ENCODE data around the gene NHSL2.
A peak's percentile ranks its signal among the peaks of the same experiment; 100 is the strongest.

Gene NHSL2

GRCh38 chrX:72083291-72083690 is 172.6 kb downstream of the NHSL2 start:
- no peak for DNase-seq

DNA sequence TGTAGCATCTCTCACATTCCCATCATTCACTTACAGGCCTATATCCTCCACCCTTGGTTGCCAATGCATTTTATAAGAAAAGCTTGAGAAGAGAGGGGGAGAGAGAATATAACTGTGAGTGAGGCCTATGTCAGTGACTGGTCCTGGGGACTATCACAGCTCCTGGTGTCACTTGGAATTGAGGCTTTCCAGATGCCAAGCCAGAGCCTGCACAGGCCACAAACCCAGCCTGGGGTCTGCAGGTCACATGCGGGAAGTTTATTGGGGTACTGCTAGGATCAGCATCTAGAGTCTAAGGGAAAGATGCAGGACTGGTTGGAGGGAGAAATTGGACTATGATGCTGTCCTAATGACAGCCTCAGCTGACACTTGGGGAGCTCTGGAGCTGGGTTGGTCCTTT is 173.5 kb downstream of the NHSL2 start:
- no peak for DNase-seq

DNA sequence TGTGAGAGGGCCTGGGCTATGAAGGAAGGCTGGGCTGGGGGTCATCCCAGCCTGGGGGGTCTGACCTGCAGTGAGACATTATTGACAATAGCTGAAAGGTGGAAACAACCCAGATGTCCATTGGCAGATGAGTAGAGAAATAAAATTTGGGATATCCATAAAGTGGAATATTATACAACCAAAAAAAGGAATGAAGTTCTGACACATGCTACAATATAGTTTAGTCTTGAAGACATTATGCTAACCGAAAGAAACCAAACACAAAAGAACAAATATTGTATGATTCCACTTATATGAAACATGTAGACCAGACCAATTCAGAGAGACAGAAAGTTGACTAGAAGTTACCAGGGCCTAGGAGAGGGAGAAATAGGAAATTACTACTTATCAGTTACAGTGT is 176.3 kb downstream of the NHSL2 start:
- no peak for DNase-seq

DNA sequence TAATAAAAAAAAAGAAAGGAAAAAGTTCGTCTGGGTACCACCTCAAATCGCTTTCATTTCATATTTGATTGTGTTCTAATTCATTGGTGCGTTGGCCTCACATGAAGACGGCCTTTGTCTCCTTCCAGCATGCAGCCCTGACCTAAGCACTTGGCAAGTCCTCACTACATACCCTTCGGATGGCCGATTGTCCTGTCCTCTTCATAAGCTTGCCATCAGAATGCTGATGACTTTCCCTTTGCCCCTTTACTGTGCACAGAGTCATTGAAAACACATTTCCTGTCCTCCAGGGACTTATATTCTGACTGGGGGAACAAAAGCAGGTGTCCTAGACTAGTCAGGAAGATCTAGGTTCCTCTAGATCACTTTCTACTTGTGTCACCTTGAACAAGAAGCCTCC is 178.1 kb downstream of the NHSL2 start:
- no peak for DNase-seq

DNA sequence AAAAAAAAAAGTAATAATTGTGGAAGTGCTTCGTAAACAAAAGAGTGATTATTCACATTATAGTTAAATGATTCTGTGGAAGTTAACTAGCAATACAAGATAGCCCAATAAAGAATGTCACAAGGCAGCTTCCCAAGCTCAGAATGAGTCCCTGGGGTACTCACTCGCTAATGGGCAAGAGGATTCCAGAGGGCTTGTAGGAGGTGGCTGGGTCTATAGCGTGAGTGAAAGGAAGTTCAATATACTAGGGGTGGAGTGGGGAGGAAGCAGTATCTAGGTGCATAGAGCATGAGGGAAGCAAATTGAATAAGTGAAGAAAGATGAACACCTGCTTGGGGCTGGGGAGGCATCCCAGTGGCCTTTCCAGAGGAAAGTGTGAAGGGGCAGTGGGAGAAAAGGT is 178.6 kb downstream of the NHSL2 start:
- DNase-seq, result no peak

- peak; percentile 72 for DNase-seq
Measured at GRCh38 chrX:72094894-72095293, 184.2 kb downstream of the NHSL2 start.

DNA sequence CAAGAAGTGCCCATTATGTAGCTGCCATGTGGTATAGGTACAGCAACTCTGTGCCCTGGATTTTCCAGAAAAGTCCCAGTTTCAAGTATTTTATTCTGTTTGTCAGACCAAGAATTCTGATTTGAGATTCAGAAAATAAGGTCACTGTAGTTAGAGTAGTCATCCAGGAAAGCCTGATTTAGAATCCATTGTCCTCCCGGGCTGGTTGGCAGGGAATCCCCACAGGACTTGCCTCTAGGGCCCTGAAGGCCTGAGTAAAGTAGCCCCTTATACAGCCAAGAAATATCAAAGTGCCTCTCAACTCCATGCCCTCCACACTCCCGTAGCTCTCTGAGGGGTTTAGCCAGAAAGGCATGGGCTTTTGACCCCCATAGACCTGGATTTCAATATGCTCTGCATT is 184.7 kb downstream of the NHSL2 start:
- DNase-seq, result no peak

- no peak for DNase-seq
Measured at GRCh38 chrX:72097098-72097497, 186.5 kb downstream of the NHSL2 start.

- peak; percentile 13 for DNase-seq
Measured at GRCh38 chrX:72100051-72100755, 189.6 kb downstream of the NHSL2 start.

DNA sequence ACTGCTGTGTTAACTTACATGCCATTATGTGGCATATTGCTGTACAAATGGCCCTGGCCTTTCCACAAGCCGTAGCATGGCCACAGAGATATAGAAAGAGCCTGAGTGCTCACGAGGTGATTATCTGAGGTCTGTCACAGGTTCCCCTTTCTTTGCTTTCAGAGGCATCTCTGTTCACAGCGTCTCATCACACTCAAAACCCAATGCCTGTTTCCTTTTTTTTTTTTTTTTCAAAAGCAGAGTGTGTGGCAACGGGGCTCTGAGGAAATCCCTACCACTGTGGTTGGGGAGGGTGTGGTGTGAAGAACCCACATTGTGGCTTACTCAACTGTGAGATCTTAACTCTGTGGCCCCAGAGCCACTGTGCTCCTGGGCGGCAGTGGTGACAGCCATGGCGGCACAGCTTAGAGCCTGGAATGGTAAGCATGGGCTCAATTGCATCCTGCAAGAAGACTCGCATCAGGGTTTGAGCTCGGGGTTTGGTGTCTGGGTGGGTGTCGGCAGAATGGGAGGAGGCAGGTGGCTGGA is 190.2 kb downstream of the NHSL2 start:
- DNase-seq, result peak; percentile 75

DNA sequence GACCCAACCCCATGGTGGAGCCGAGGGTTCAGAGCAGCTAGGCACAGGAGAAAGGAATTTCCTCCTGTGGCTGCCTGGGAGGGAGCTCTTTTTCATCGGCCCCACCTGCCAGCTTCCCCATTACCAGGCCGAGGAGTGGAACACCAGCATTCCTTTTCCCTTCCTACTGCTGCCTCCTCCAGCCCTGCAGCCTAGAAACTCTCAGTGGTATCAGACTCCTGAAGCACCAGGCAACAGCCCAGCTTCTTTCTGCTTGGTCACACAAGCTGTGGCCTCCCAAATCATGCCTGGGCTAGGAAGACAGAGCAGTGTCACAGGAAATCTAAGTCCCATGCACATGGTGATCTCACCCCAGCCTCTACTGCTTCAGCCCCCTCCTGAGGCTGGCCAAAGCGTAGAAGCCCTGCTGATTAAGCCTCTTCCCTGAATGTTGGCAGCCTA is 191.0 kb downstream of the NHSL2 start:
- DNase-seq, result no peak

- peak; percentile 11 for DNase-seq
Measured at GRCh38 chrX:72102126-72102525, 191.5 kb downstream of the NHSL2 start.

GRCh38 chrX:72102760-72103159 is 192.1 kb downstream of the NHSL2 start:
- DNase-seq, result no peak

GRCh38 chrX:72105436-72105835 is 194.8 kb downstream of the NHSL2 start:
- peak; percentile 52 for DNase-seq

DNA sequence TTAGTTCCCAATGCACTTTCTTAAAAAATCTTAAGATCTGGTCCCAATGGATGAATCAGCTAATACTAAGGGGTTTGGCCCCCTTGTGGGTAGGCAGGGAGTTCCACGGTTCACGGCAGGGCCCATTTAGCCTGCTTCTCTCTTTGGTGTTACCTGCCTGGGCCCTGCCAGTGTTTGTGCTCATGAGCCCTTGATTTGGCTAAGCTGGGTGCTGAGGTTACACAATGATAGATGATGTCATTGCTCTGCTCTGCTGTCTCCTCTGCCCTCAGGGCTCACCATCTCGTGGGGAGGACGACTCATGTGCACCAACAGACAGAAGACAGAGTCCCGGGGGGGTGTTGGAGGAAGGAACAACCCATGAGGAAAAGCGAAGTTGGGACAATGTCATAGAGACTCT is 196.7 kb downstream of the NHSL2 start:
- peak; percentile 44 for DNase-seq

GRCh38 chrX:72107841-72108595 is 197.4 kb downstream of the NHSL2 start:
- DNase-seq, result no peak

- DNase-seq, result no peak
Measured at GRCh38 chrX:72108666-72109065, 198.0 kb downstream of the NHSL2 start.

DNA sequence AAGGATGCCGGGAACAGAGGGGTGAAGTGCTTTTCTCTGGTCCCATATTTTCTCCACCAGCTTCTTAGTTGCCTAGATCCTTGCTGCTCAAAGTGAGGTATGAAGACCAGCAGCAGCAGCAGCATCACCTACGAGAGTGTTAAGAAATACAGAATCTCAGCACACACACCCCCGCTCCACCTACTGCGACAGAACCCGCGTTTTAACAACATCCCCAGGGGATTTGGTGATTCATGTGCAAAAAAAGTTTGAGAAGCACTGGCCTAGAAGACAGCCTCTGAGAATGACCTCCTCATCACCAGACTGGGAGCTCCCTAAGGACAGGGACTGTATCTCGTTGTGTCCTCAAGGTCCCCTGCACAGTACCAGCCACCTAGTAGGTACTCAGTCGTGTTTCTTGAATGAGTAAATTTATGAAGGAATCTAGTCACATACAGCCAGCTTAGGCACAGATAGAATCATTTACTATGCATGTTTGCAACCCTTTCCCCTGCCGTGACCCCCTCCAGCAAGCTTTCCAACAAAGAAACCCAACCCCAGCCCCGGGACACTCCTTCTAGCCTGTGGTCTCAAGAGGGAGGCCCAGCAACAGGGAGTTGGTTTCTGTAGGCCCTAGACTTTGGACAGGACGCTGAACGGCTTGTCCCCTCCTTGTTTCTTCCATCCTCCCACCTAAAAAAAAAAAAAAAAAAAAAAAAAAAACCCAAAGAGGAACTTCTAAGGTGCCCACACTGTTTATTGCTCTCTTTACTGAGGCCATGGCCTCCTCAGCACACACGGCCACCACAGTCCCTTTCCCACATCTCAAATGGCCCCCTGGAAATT is 199.6 kb downstream of the NHSL2 start:
- no peak for DNase-seq

DNA sequence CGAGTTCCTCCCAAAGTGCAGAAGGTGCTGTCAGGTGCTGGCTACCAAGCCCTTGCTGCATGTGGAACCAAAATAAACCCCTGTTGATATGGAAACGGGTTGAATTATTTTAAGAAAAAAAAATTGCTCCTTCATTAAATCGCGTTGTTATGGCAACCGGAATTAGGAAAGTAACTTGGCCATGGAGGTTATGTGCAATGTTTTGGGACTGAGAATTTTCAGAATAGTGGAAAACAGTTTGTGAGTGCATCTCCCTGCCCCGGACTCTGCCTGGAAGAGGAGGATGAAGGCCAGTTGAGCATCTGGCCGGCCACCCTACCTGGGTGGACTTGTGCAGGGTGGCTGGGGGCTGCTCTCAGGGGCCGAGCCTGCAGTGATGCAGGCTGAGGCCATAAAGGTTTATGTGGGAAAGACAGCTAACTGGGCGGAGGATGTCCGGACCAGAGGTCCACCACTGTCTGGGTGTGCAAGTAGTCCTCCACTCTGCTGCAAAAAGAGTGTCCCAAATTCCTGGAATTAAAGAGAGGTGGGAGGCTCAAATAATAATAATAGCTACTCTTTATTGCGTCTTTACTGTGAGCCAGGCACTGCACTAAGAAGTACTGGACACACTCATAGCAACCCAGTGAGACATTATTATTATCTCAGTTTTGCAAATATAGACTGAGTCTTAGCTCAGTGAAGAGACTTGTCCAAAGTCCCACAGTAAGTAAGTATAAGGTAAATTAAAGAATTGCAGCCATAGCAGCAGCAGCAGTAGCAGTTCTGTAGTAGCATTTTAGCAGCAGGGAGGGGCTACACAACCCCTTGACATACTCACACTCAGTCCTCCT is 200.4 kb downstream of the NHSL2 start:
- DNase-seq, result no peak

DNA sequence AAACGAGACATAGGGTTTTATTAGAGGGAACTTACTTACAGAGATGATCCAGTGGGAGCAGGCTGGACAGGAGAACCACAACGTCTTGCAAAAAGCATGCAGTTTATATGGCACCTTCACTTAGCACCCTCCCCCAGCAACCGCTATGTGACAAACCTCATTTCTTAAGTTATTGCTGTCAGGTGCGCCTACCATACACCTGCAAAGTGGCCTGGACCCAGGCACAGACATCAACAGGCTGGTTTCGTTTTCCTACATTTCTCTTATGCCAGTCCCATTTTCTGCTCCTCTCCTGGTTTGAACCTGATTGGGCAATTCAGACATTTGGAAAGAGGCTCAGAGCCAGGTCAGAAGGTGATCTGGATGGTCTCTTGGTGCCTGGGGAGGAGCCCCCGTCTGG is 202.8 kb downstream of the NHSL2 start:
- no peak for DNase-seq

GRCh38 chrX:72114306-72114705 is 203.7 kb downstream of the NHSL2 start:
- DNase-seq, result no peak

DNA sequence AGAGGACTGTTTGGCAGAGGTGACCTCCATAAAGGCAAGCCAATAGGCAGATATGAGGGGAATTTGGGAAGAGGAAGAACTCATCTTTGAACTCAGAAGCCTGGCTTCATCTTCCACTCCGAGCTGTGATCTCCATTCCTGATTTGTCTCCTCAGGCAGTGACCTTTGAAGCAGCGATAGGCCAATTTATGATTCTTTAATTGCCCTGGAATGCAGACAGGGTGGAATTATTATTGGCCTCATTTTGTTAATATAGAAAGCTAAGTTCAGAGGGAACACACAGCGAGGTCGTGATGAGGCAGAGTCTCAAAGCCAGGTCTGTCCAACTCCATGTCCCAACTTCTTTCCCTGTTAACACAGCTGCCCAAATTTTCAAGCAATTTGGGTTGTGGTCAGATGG is 204.2 kb downstream of the NHSL2 start:
- DNase-seq, result no peak

All from CD4-positive, alpha-beta T cell treated with Interleukin-6 for 4 hours (primary cell).